Neural cell (in vitro differentiated cells): Measurements from ENCODE around the gene DPM3. TPM values are rescaled to one million over a fixed set of nuclear protein-coding genes. Genes with fewer than 3 reads are reported as not detected.

ENCODE experiments used
- H2AFZ ChIP-seq: fragments of 200-600, 300-800 bp; sonication (generic), shearing (Covaris generic); 2 replicates; pipeline ENCODE4 v1.6.0; 2014; ENCODE audit warnings: low read depth, mild to moderate bottlenecking, antibody characterized with exemption, low read length, moderate library complexity
- H3F3A ChIP-seq: fragments of 200-600 bp; shearing (Covaris generic); 2 replicates; pipeline ENCODE4 v1.6.1; 2016; ENCODE audit warnings: mild to moderate bottlenecking, moderate library complexity, mixed read lengths, antibody characterized with exemption, low read length; ENCODE audit not compliant: insufficient read depth, poor library complexity, severe bottlenecking
- H3K27ac ChIP-seq: fragments of 200-600, 300-800 bp; sonication (generic), shearing (Covaris generic); 2 replicates; pipeline ENCODE4 v1.5.1; 2014; ENCODE audit warnings: mild to moderate bottlenecking, low read length, moderate library complexity
- H3K27me3 ChIP-seq: fragments of 300-800, 200-600 bp; sonication (generic), shearing (Covaris generic); 2 replicates; pipeline ENCODE4 v1.6.0; 2014; ENCODE audit warnings: mild to moderate bottlenecking, low read depth, low read length, moderate library complexity; ENCODE audit not compliant: insufficient read depth
- H3K36me3 ChIP-seq: fragments of 300-800, 200-600 bp; sonication (generic), shearing (Covaris generic); 2 replicates; pipeline ENCODE4 v1.5.1; 2014; ENCODE audit warnings: mild to moderate bottlenecking, antibody characterized with exemption, low read length, moderate library complexity; ENCODE audit not compliant: insufficient read depth
- H3K4me2 ChIP-seq: fragments of 300-800, 200-600 bp; sonication (generic), shearing (Covaris generic); 2 replicates; pipeline ENCODE4 v1.6.0; 2014; ENCODE audit warnings: mild to moderate bottlenecking, low read length
- H3K4me3 ChIP-seq: fragments of 300-800, 200-600 bp; sonication (generic), shearing (Covaris generic); 2 replicates; pipeline ENCODE4 v1.5.1; 2014; ENCODE audit warnings: mild to moderate bottlenecking, low read length, moderate library complexity
- H3K79me2 ChIP-seq: fragments of 200-600 bp; shearing (Covaris generic); replicated peaks from 2 replicates; pipeline ENCODE4 v1.6.0; 2014; ENCODE audit warnings: mild to moderate bottlenecking, low read length, moderate library complexity; ENCODE audit not compliant: insufficient read depth
- H3K9ac ChIP-seq: fragments of 300-800, 200-600 bp; sonication (generic), shearing (Covaris generic); 2 replicates; pipeline ENCODE4 v1.6.1; 2016; ENCODE audit warnings: mild to moderate bottlenecking, low read length, mixed read lengths
- H3K9me2 ChIP-seq: fragments of 200-600 bp; shearing (Covaris generic); 2 replicates; pipeline ENCODE4 v1.6.1; 2016; ENCODE audit warnings: mild to moderate bottlenecking, low read length, mixed read lengths; ENCODE audit not compliant: insufficient read depth
- H3K9me3 ChIP-seq: fragments of 200-600, 300-800 bp; sonication (generic), shearing (Covaris generic); 2 replicates; pipeline ENCODE4 v1.6.1; 2016; ENCODE audit warnings: mild to moderate bottlenecking, mixed run types, low read length, moderate library complexity, mixed read lengths
- H4K20me1 ChIP-seq: fragments of 200-600 bp; shearing (Covaris generic); 2 replicates; pipeline ENCODE4 v1.6.1; 2016; ENCODE audit warnings: mild to moderate bottlenecking, mixed run types; ENCODE audit not compliant: insufficient read depth
- EP300 ChIP-seq: fragments of 450-650 bp; conservative IDR thresholded peaks from 2 replicates; pipeline ENCODE4 v1.6.1; 2014; ENCODE audit warnings: antibody characterized with exemption, mild to moderate bottlenecking, moderate library complexity; ENCODE audit not compliant: poor library complexity, severe bottlenecking
- EZH2 ChIP-seq: fragments of 200-600, 300-800 bp; shearing (Covaris generic), sonication (generic); IDR thresholded peaks from 2 replicates; pipeline ENCODE4 v1.6.1; 2014; ENCODE audit warnings: antibody characterized with exemption, low read length, borderline replicate concordance, mild to moderate bottlenecking; ENCODE audit not compliant: insufficient read depth, poor library complexity, severe bottlenecking
- MXI1 ChIP-seq: fragments of 450-650 bp; conservative IDR thresholded peaks from 2 replicates; pipeline ENCODE4 v1.6.1; 2014; ENCODE audit warnings: antibody characterized with exemption, mild to moderate bottlenecking; ENCODE audit not compliant: poor library complexity, severe bottlenecking
- POLR2AphosphoS5 ChIP-seq: IDR thresholded peaks from 2 replicates; pipeline ENCODE4 v1.6.1; 2012
- RAD21 ChIP-seq: fragments of 450-650 bp; conservative IDR thresholded peaks from 2 replicates; pipeline ENCODE4 v1.6.1; 2014; ENCODE audit warnings: antibody characterized with exemption, mild to moderate bottlenecking, moderate library complexity
- SMC3 ChIP-seq: fragments of 450-650 bp; conservative IDR thresholded peaks from 2 replicates; pipeline ENCODE4 v1.6.1; 2014; ENCODE audit warnings: antibody characterized with exemption, mild to moderate bottlenecking, moderate library complexity; ENCODE audit not compliant: poor library complexity
- TAF1 ChIP-seq: IDR thresholded peaks from 2 replicates; pipeline ENCODE4 v1.6.1; 2012; ENCODE audit warnings: low read depth
- polyA plus RNA-seq: library from polyadenylated mRNA; depleted of rRNA; stranded (reverse); fragments of >200 nt; gene quantifications from 2 replicates; pipeline ENCODE4 v1.2.3, GENCODE V29; 2014
- TF ChIP-seq, protein P1 (sequence below): IDR thresholded peaks from 2 replicates; pipeline ENCODE4 v1.6.1; 2012; ENCODE audit warnings: borderline replicate concordance
- TF ChIP-seq, protein P2 (sequence below): fragments of 450-650 bp; IDR thresholded peaks from 2 replicates; pipeline ENCODE4 v1.5.1; 2014; ENCODE audit warnings: antibody characterized with exemption, mild to moderate bottlenecking, moderate library complexity; ENCODE audit not compliant: poor library complexity, severe bottlenecking

The DPM3 gene
- polyA plus RNA-seq, 1 donor from 2014 or later: 150 TPM

DNA sequence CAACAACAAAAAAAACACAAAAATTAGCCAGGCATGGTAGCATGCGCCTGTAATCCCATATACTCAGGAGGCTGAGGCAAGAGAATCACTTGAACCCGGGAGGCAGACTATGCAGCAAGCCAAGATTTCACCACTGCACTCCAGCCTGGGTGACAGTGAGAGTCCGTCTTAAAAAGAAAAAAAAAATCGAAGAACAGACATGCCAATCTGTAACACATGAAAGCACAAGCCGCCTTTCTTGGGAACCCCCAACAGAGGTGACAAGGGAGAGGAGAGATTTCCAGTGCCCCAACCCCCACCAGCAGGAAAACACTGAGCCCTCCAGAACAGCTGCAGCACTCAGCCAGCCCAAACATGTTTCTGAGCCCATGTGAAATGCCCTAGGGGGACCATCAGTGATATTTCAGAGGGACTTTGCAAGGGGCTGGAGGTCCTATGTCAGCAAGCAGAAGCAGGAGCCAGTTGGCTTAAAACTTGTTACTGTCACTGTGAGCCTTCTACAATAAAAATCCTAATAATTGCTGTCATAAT lies 26.8 kb downstream of the DPM3 start:
- H3K4me2 ChIP-seq: no peak overlapping the region
- no peak overlapping the region for H3K4me3 ChIP-seq
- H2AFZ ChIP-seq: no peak overlapping the region
- no peaks in the 10 kb centered on the region for H3K36me3 ChIP-seq
- H3K9me3 ChIP-seq: no peaks in the 10 kb centered on the region
- no peaks in the 10 kb centered on the region for H3K79me2 ChIP-seq
- TF ChIP-seq EP300: no peak
- no peak for TF ChIP-seq TAF1
- TF ChIP-seq MXI1: no peak
- TF ChIP-seq, protein P1, sequence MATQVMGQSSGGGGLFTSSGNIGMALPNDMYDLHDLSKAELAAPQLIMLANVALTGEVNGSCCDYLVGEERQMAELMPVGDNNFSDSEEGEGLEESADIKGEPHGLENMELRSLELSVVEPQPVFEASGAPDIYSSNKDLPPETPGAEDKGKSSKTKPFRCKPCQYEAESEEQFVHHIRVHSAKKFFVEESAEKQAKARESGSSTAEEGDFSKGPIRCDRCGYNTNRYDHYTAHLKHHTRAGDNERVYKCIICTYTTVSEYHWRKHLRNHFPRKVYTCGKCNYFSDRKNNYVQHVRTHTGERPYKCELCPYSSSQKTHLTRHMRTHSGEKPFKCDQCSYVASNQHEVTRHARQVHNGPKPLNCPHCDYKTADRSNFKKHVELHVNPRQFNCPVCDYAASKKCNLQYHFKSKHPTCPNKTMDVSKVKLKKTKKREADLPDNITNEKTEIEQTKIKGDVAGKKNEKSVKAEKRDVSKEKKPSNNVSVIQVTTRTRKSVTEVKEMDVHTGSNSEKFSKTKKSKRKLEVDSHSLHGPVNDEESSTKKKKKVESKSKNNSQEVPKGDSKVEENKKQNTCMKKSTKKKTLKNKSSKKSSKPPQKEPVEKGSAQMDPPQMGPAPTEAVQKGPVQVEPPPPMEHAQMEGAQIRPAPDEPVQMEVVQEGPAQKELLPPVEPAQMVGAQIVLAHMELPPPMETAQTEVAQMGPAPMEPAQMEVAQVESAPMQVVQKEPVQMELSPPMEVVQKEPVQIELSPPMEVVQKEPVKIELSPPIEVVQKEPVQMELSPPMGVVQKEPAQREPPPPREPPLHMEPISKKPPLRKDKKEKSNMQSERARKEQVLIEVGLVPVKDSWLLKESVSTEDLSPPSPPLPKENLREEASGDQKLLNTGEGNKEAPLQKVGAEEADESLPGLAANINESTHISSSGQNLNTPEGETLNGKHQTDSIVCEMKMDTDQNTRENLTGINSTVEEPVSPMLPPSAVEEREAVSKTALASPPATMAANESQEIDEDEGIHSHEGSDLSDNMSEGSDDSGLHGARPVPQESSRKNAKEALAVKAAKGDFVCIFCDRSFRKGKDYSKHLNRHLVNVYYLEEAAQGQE: no peak
- TF ChIP-seq, protein P2, sequence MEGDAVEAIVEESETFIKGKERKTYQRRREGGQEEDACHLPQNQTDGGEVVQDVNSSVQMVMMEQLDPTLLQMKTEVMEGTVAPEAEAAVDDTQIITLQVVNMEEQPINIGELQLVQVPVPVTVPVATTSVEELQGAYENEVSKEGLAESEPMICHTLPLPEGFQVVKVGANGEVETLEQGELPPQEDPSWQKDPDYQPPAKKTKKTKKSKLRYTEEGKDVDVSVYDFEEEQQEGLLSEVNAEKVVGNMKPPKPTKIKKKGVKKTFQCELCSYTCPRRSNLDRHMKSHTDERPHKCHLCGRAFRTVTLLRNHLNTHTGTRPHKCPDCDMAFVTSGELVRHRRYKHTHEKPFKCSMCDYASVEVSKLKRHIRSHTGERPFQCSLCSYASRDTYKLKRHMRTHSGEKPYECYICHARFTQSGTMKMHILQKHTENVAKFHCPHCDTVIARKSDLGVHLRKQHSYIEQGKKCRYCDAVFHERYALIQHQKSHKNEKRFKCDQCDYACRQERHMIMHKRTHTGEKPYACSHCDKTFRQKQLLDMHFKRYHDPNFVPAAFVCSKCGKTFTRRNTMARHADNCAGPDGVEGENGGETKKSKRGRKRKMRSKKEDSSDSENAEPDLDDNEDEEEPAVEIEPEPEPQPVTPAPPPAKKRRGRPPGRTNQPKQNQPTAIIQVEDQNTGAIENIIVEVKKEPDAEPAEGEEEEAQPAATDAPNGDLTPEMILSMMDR: no peak
- no peak for TF ChIP-seq EZH2
- TF ChIP-seq POLR2AphosphoS5: no peak
- no peak for TF ChIP-seq RAD21
- TF ChIP-seq SMC3: no peak
- H3K27ac ChIP-seq: no peak overlapping the region
- no peaks in the 10 kb centered on the region for H3K9me2 ChIP-seq
- no peaks in the 10 kb centered on the region for H4K20me1 ChIP-seq
- no peaks in the 10 kb centered on the region for H3K27me3 ChIP-seq
- H3K9ac ChIP-seq: no peak overlapping the region
- no peaks in the 10 kb centered on the region for H3F3A ChIP-seq

DNA sequence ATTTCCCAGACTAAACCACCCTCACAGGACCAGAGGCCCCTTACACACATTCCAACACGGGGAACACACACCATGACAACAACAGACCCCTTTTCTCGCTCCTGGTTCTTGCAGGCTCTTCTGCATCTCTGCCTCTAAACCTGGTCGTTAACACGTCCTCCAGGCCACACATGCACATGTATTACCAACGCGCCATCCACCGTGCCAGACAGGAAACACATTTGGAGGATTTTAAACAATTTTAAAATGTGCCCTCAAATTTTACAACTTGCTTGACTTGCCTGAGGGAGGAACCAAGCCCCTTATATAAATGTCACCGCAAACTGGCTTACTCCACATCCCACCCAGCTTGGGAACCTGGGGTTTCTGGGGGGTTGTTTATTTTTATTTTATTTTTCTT lies 29.5 kb downstream of the DPM3 start:
- H2AFZ ChIP-seq: no peak overlapping the region
- no peaks in the 10 kb centered on the region for H3K36me3 ChIP-seq
- no peak overlapping the region for H3K4me2 ChIP-seq
- no peaks in the 10 kb centered on the region for H4K20me1 ChIP-seq
- TF ChIP-seq SMC3 (no peak), POLR2AphosphoS5 (no peak), RAD21 (no peak), EP300 (no peak), EZH2 (no peak), TAF1 (no peak), MXI1 (no peak)
- TF ChIP-seq, protein P1: no peak
- TF ChIP-seq, protein P2: no peak
- H3K9me3 ChIP-seq: no peaks in the 10 kb centered on the region
- no peak overlapping the region for H3K9ac ChIP-seq
- H3K79me2 ChIP-seq: no peaks in the 10 kb centered on the region
- no peaks in the 10 kb centered on the region for H3K27me3 ChIP-seq
- H3F3A ChIP-seq: no peaks in the 10 kb centered on the region
- no peak overlapping the region for H3K27ac ChIP-seq
- no peaks in the 10 kb centered on the region for H3K9me2 ChIP-seq
- H3K4me3 ChIP-seq: no peak overlapping the region
